K562 (cell line): Measurements from ENCODE around the gene MRPL19. TPM values are rescaled to one million over a fixed set of nuclear protein-coding genes. Genes with fewer than 3 reads are reported as not detected.

Experiments used
- CAMTA2 ChIP-seq: fragments of 250-450 bp; sonication (Bioruptor Pico); conservative IDR thresholded peaks from 2 replicates; pipeline ENCODE4 v1.5.1; 2022
- CBX2 ChIP-seq: fragments of 200-600 bp; sonication (generic); IDR thresholded peaks from one replicate; pipeline ENCODE4 v1.6.1; 2012; ENCODE audit warnings: mild to moderate bottlenecking, low read length, inconsistent platforms; ENCODE audit not compliant: insufficient read depth, poor library complexity, severe bottlenecking
- CHD1 ChIP-seq: fragments of 200-600 bp; sonication (generic); IDR thresholded peaks from one replicate; pipeline ENCODE4 v1.6.1; 2012; ENCODE audit warnings: mild to moderate bottlenecking, moderate library complexity, low read length, inconsistent platforms
- CREB1 ChIP-seq, 2 experiments: sonication (generic) in 1 of 2; formaldehyde crosslinking in 1 of 2; IDR thresholded peaks; 2 replicates each; pipeline versions ENCODE4 v1.6.1 to v1.8.0; 2012 to 2022; ENCODE audit warnings: inconsistent platforms in 1 of 2, mild to moderate bottlenecking in 1 of 2, missing genetic modification reagents in 1 of 2, moderate library complexity in 1 of 2
- CTBP1 ChIP-seq: fragments of 450-650 bp; IDR thresholded peaks from 2 replicates; pipeline ENCODE4 v1.6.1; 2016; ENCODE audit warnings: borderline replicate concordance
- ETV5 ChIP-seq: sonication (generic); formaldehyde crosslinking; IDR thresholded peaks from 2 replicates; pipeline ENCODE4 v1.4.0; 2020; ENCODE audit warnings: low read depth, mild to moderate bottlenecking, missing genetic modification reagents
- HDAC1 ChIP-seq, 2 experiments: fragments of 450-650 bp; IDR thresholded peaks; 2 replicates each; pipeline ENCODE4 v1.6.1; 2016 to 2017; ENCODE audit warnings: inconsistent platforms in 1 of 2, mild to moderate bottlenecking in 1 of 2, moderate library complexity in 1 of 2
- HMGN3 ChIP-seq: IDR thresholded peaks from 2 replicates; pipeline ENCODE4 v1.6.1; 2011; ENCODE audit warnings: borderline replicate concordance, low read depth, mild to moderate bottlenecking, mixed read lengths, low read length; ENCODE audit not compliant: insufficient read length; ENCODE audit errors: extremely low read depth
- ILF3 ChIP-seq: fragments of 450-650 bp; IDR thresholded peaks from 2 replicates; pipeline ENCODE4 v1.6.1; 2018; ENCODE audit warnings: antibody characterized with exemption, mild to moderate bottlenecking, moderate library complexity, borderline replicate concordance
- MECOM ChIP-seq: fragments of 250-450 bp; sonication (Bioruptor Pico); IDR thresholded peaks from 2 replicates; pipeline ENCODE4 v1.8.0; 2022; ENCODE audit warnings: inconsistent platforms
- NEUROD1 ChIP-seq: fragments of 150-350 bp; IDR thresholded peaks from 2 replicates; pipeline ENCODE4 v1.6.1; 2014; ENCODE audit warnings: borderline replicate concordance, low read length, low read depth; ENCODE audit not compliant: partially characterized antibody
- PRMT5 ChIP-seq: sonication (generic); formaldehyde crosslinking; IDR thresholded peaks from 2 replicates; pipeline ENCODE4 v1.5.0; 2020; ENCODE audit warnings: missing genetic modification reagents
- RAD51 ChIP-seq: fragments of 450-650 bp; IDR thresholded peaks from 2 replicates; pipeline ENCODE4 v1.7.1; 2016; ENCODE audit warnings: low read depth, mild to moderate bottlenecking, borderline replicate concordance
- SMAD2 ChIP-seq: fragments of 150-350 bp; IDR thresholded peaks from 2 replicates; pipeline ENCODE4 v1.6.1; 2014; ENCODE audit warnings: low read depth, mild to moderate bottlenecking, low read length
- SPI1 ChIP-seq: IDR thresholded peaks from 2 replicates; pipeline ENCODE4 v1.6.1; 2011; ENCODE audit warnings: low read depth, low read length, control low read depth, borderline replicate concordance
- TCFL5 ChIP-seq: fragments of 250-450 bp; sonication (Bioruptor Pico); conservative IDR thresholded peaks from 2 replicates; pipeline ENCODE4 v1.6.1; 2021; ENCODE audit warnings: mild to moderate bottlenecking, moderate library complexity, matching md5 sums
- TEAD1 ChIP-seq, 2 experiments: fragments of 450-650 bp in 1 of 2; sonication (generic) in 1 of 2; formaldehyde crosslinking; IDR thresholded peaks; 2 replicates each; pipeline versions ENCODE4 v1.4.0 to v1.8.0; 2020 to 2022; ENCODE audit warnings: mild to moderate bottlenecking in 2 of 2, missing genetic modification reagents in 1 of 2
- TGIF2 ChIP-seq: sonication (generic); formaldehyde crosslinking; IDR thresholded peaks from 2 replicates; pipeline ENCODE4 v1.8.1; 2022; ENCODE audit warnings: mild to moderate bottlenecking, missing genetic modification reagents, moderate library complexity
- ZC3H4 ChIP-seq: sonication (generic); formaldehyde crosslinking; IDR thresholded peaks from 2 replicates; pipeline ENCODE4 v1.9.0; 2021; ENCODE audit warnings: missing genetic modification reagents, borderline replicate concordance
- ZKSCAN1 ChIP-seq: fragments of 150-350 bp; IDR thresholded peaks from 2 replicates; pipeline ENCODE4 v1.6.1; 2016; ENCODE audit warnings: low read depth, low read length
- ZNF589 ChIP-seq: fragments of 200-800 bp; sonication (Bioruptor generic); IDR thresholded peaks from 2 replicates; pipeline ENCODE4 v1.6.1; 2016; ENCODE audit warnings: low read depth, missing genetic modification characterization, missing compliant biosample characterization
- polyA plus RNA-seq, 8 experiments: library from polyadenylated mRNA; depleted of rRNA in 4 of 8; stranded (reverse) in 5 of 8; unstranded in 3 of 8; fragments of >200 nt; fragmentation: Nextera tagmentation in 2 of 8; fragmentation: Illumina TruSeq in 1 of 8; extraction: Ambion mirVana in 2 of 8; extraction: Trizol in 1 of 8; gene quantifications; 2 replicates each; pipeline versions ENCODE4 v1.2.1 to v1.2.3, GENCODE V29; 2011 to 2014; ENCODE audit warnings: inconsistent platforms in 1 of 8, missing spikeins in 1 of 8
- total RNA-seq, 7 experiments: library from RNA; depleted of rRNA in 6 of 7; stranded (reverse); fragments of >200 nt in 6 of 7; fragmentation: Illumina TruSeq in 2 of 7; extraction: Trizol in 2 of 7; gene quantifications; 2 replicates each; pipeline versions ENCODE4 v1.2.1 to v1.2.3, GENCODE V29; 2011 to 2021; ENCODE audit warnings: low replicate concordance in 1 of 7
- TF ChIP-seq, protein P1 (sequence below): IDR thresholded peaks from 2 replicates; pipeline ENCODE4 v1.6.1; 2011; ENCODE audit not compliant: insufficient read length; ENCODE audit errors: extremely low read depth
- TF ChIP-seq, protein P2 (sequence below): fragments of 450-650 bp; IDR thresholded peaks from 2 replicates; pipeline ENCODE4 v1.6.1; 2016; ENCODE audit warnings: borderline replicate concordance

The MRPL19 gene
- total and polyA plus RNA-seq, 9 of the 15 experiments (the other 6 are each of a cell fraction or from before 2014, with no cell fraction given) = 9.7 to 65.9 (median 56.1) TPM

DNA sequence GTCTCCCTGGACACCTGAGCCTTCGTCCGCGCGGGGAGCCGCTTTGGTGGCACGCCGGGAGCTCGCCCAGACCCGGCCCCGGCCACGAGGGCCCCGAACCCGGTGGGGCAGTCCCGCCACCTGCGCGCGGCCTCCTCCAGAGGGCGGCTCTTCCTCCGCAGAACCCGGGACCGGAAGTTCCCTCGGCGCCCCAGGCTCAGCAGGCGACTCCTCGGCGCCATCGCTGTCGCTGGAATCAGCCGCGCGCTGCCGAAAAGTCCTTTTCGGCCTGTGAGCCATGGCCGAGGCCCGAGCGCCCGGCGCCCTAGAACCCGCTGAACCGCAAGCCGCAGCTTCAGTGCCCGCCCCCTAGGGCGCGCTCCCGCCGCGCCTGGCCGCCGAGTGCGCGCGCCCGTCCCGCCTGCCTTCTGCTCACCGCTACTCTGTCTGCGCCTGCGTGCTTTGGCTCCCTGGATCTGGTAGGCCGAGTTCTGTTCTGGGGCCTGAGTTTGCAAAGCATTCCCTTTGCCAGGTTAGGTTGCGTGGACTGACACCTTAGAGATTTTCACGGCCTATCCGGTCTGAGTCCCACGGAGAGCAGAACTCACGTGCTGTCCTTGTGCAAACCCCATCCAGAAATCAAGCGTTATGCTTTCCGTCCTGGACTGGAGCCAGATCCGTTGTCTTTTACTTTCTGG lies 64.1 kb downstream of the MRPL19 start, which contains the start of gene GCFC2 (continued):
- no peak for TF ChIP-seq CBX2
- no peak for TF ChIP-seq RAD51
- peak; percentile 36; the same call in 1 of the 2 replicates for TF ChIP-seq ZNF589
- TF ChIP-seq NEUROD1 = peak; percentile 32
- TF ChIP-seq SPI1 = no peak
- TF ChIP-seq ETV5 = peak; percentile 93
- TF ChIP-seq TEAD1 (CRISPR knock-in tag; IDR thresholded peaks at IDR 0.05) = peak in 1 of 2 experiments; percentile 94; a peak in 1 of 4 replicates
- TF ChIP-seq CAMTA2 (CRISPR knock-in tag) = no peak
- TF ChIP-seq CREB1 (IDR thresholded peaks at IDR 0.05) = no peak; the same call in 1 of the 2 replicates
- peak; percentile 76 for TF ChIP-seq CREB1 (CRISPR knock-in tag; IDR thresholded peaks at IDR 0.05)
- TF ChIP-seq, protein P1, sequence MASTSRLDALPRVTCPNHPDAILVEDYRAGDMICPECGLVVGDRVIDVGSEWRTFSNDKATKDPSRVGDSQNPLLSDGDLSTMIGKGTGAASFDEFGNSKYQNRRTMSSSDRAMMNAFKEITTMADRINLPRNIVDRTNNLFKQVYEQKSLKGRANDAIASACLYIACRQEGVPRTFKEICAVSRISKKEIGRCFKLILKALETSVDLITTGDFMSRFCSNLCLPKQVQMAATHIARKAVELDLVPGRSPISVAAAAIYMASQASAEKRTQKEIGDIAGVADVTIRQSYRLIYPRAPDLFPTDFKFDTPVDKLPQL = no peak
- TF ChIP-seq ILF3 = peak; percentile 14; the same call in 1 of the 2 replicates
- TF ChIP-seq, protein P2, sequence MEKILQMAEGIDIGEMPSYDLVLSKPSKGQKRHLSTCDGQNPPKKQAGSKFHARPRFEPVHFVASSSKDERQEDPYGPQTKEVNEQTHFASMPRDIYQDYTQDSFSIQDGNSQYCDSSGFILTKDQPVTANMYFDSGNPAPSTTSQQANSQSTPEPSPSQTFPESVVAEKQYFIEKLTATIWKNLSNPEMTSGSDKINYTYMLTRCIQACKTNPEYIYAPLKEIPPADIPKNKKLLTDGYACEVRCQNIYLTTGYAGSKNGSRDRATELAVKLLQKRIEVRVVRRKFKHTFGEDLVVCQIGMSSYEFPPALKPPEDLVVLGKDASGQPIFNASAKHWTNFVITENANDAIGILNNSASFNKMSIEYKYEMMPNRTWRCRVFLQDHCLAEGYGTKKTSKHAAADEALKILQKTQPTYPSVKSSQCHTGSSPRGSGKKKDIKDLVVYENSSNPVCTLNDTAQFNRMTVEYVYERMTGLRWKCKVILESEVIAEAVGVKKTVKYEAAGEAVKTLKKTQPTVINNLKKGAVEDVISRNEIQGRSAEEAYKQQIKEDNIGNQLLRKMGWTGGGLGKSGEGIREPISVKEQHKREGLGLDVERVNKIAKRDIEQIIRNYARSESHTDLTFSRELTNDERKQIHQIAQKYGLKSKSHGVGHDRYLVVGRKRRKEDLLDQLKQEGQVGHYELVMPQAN = peak; percentile 51; the same call in 1 of the 2 replicates
- peak; percentile 87 for TF ChIP-seq HMGN3
- TF ChIP-seq PRMT5 (CRISPR knock-in tag) = peak; percentile 85
- TF ChIP-seq ZC3H4 (CRISPR knock-in tag) = no peak
- peak; percentile 72; the same call in 1 of the 2 replicates for TF ChIP-seq ZKSCAN1
- no peak for TF ChIP-seq MECOM (CRISPR knock-in tag)
- TF ChIP-seq CTBP1 = peak; percentile 81
- no peak for TF ChIP-seq TCFL5 (CRISPR knock-in tag)
- peak in 1 of 2 experiments; percentile 78; a peak in 2 of 4 replicates for TF ChIP-seq HDAC1 (IDR thresholded peaks at IDR 0.05)
- TF ChIP-seq TGIF2 (CRISPR knock-in tag) = peak; percentile 69; the same call in 1 of the 2 replicates
- no peak for TF ChIP-seq SMAD2
- peak; percentile 55 for TF ChIP-seq CHD1
